DMS153 (cell line): ENCODE measurements around the gene SLC35B2.

ENCODE experiments used
- DNase-seq: peaks from one replicate; lab custom pipeline; 2025; lab: John Stamatoyannopoulos, UW

SLC35B2 gene

DNA sequence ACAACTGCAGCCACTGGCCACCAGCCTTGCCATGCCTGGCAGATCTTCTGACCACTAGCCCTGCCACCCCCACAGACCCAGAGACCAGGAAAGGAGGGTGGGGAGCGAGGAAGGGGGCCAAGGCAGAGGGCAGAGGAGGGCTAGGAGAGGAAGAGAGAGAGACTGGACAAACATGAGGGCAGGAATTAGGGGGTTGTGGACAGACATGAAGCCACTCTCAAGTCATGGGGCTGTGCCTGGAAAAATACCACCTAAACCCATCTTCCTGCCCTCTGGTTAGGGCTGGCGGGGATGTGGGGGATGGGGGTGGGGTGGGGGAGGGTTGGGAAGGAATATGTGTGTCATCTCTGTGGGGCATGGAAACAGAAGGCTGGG lies 35.4 kb downstream of the SLC35B2 start:
- DNase-seq: no peak

DNA sequence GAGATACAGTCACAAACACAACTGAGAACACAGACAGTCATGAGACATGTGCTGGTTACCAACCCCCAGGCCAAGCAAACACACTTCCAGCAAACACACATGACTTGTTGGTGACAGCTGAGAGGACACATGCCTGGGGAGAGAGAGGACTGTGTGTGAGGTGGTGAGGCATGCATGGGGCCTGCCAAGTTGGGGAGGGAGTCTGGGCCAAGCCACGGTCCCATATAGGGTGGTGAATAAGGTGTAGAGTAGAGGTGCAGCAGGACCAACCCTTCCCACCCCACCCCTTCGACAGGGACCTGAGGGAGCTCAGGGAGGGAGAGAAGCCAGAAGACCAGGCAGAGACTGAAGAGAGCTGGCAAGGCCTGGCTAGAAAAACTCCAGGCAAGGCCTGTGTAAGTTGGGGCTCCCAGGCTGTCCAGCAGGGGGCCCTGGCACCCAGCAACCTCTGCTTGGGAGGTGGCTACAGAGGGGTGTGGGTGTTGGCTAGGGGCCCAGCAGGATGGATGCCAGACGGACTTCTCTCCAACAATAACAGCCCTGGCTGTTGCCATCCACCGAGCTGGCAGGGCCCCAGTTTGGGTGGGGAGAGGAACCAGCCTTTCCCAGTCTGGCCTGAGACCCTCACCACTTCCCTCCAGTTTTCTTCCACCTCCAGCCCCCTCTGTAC lies 35.9 kb downstream of the SLC35B2 start:
- DNase-seq: peak; percentile 84

DNA sequence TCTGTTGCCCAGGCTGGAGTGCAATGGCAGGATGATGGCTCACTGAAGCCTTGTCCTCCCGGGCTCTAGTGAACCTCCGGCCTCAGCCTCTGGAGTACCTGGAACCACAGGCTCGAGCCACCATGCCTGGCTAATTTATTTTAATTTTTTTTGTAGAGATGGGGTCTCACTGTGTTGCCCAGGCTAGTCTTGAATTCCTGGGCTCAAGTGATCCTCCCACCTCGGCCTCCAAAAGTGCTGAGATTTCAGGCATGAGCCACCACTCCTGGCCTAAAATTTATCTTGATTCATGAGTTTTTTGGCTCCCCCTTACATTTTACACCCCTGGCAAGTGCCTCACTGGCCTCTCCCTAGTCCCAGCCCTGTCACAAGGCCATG lies 36.4 kb downstream of the SLC35B2 start:
- no peak for DNase-seq

DNA sequence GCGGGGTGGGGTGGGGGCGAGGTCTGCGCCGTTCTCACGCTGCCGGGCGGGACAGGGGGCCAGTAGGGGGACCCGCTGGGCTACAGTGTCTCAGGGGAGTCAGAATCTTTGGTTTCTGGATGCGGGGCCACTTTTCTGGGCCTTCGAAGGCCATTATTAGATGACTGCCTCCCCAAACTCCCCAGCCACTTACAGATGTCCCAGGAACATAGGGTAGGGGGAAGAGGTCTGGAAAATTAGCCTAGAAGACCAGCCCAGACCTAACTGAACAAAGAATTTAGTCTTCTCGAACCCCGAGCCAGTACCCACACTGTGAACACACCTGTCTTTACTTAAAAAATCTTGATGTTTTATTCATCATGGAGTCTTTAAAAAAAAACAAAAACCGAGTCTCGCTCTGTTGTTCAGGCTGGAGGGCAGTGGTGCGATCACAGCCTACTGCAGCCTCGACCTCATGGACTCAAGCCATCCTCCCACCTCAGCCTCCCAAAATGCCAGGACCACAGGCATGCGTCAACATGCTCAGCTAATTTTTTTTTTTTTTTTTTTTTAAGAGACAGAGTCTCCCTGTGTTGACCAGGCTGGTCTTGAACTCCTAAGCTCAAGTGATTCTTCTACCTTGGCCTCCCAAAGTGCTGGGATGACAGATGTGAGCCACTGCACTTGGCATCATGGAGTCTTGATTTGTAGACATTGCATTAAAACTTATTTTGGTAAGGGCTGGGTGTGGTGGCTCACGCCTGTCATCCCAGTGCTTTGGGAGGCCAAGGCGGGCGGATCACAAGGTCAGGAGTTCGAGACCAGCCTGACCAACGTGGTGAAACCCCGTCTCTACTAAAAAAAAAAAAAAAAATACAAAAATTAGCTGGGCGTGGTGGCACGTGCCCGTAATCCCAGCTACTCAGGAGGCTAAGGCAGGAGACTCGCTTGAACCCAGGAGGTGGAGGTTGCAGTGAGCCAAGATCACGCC lies 37.2 kb downstream of the SLC35B2 start:
- DNase-seq: no peak

DNA sequence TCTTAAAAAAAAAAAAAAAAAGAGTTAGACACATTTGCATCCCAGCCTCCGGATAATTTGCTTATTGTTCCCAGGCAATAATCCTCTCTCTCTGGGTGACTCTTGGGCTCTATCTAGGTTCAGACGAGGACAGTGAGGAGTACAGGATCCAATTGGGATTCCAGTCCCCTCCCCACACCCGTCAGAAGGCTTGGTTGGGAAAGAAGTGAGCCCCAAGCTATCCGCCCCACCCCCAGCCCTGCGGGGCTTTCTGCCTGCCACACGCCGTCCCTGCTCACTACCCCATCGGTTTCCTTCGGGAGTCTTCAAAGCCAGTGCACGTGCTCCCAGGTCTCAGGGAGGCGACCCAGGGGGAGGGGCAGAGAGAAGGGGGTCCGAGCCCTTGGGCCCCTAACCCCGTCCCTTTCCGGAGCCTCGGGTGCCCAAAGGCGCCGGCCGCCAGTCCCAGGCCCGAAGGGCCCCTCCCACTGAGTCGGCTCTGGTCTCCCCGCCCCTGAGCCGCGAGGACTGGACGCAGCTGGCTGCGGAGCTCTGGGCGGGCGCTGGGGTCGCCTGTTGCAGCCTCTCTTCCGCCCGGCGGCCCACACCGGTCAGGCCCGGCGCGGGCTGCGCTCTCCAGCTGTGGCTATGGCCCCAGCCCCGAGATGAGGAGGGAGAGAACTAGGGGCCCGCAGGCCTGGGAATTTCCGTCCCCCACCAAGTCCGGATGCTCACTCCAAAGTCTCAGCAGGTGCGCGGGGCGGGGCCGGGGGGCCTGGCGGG lies 38.1 kb downstream of the SLC35B2 start:
- DNase-seq: no peak

DNA sequence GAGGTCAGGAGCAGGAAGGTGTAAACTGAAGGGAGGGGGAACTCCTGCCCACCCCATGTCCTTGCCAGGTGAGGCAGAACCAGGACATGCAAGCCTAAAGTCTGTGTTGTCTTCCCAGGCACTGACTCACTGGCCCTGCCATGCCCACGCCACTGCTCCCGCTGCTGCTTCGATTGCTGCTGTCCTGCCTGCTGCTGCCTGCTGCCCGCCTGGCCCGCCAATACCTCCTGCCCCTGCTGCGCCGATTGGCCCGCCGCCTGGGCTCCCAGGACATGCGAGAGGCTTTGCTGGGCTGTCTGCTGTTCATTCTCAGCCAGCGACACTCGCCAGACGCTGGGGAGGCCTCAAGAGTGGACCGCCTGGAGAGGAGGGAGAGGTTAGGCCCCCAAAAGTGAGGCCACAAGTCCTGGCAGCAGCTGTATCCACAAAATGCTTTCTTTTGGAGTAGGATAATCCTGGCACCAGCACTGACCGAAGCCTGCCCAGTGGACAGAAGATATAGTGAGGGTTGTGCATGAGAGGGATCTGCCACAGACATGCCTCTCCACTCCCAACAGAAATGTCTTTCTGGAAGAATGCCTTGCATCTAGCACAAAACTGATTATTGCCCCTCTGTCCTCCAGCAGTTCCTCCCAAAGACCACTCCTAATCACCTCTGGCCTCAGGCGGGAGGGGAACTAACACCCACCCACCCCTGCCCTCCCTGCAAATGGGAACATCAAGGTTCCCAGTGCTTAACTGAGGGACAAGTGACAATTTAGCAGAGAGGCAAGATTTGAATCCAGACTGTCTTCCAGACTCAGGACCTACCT lies 39.8 kb downstream of the SLC35B2 start:
- no peak for DNase-seq

DNA sequence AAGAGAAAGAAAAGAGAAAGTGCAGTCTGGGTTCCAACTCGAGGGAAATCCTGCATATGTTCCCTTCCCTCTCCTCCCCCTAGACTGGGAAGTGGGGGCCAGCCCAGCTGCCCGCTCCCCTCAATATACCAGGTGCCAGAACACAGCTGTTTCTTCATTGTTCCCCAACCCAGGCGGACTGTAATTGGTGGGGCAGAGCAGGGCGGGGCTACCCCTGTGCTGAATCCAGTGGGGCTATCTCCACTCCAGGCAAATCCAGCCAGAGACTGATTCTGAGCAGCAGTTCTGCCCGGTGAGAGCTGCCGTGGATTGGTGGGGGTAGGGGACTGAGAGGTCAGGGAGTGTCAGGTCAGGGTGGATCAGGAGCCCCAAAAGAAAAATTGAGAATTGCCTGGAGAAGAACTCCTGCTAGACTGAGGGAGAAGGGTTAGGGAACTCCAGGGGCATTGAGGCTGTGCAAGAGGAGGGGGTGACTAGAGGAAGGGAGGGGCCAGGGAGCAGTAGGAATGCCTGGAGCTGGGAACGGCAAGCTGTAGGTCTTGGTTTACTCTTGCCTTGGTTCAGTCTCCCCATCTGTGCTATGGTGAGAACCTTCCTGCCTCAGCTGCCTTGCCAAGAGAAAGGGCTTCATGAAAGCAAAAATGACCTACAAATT lies 40.5 kb downstream of the SLC35B2 start, which contains the start of gene MYMX:
Gene MYMX (plus strand): TSS at position 250 of the 655 bp plus-strand sequence. CDS start 546 bp downstream, outside the sequence.
- no peak for DNase-seq

DNA sequence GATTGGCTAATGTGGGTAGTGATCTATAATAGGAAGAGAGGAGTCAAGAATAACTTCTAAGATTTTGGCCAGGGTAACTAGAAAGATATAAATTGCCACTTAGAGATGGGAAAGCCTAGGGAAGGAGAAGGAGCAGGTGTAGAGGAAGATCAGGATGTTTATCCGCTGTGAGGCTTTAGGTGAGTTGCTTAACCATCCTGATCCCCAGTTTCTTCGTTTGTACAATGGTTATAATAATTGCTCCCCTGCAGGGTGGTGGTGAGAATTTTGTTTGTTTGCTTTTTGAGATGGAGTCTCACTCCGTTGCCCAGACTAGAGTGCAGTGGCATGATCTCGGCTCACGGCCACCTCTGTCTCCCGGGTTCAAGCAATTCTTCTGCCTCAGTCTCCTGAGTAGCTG lies 43.0 kb downstream of the SLC35B2 start:
- DNase-seq: no peak

DNA sequence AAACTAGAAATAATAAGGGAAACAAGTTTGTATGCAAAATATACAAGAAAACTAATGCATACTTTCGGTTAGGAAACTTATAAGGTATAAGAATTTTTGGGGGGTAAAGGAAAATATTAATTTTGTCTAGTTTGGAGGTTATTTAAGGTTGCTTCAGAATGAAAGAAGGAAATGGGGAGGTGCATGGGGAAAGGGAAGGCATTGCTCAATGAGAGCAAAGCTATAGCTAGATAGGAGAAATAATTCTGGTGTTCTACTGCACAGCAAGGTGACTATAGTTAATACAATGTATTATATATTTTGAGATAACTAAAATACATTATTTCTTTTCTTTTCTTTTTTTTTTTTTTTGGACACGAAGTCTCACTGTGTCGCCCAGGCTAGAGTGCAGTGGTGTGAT lies 46.0 kb downstream of the SLC35B2 start:
- no peak for DNase-seq

DNA sequence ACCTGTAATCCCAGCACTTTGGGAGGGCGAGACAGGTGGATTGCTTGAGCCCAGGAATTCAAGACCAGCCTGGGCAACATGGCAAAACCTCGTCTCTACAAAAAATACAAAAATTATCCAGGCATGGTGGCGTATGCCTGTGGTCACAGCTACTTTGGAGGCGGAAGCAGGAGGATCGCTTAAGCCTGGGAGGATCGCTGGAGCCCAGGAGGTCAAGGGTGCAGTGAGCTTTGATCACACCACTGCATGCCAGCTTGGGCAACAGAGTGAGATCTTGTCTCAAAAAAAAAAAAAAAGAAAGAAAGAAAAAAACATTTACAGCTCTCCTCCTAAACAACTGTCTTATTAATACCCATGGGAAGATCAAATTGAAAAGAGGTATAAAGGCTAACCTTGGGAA lies 49.4 kb downstream of the SLC35B2 start:
- no peak for DNase-seq
